GM21737 (cell line): ENCODE measurements around the gene ADAM15.

Experiments used
- ATAC-seq: cut with Tn5 transposase; IDR thresholded peaks from one replicate; pipeline ENCODE4 v1.9.1; 2021; ENCODE audit warnings: mild to moderate bottlenecking, moderate library complexity; ENCODE audit not compliant: unreplicated experiment

ADAM15 gene

GRCh38 chr1:155070158-155070621, 19.1 kb downstream of the ADAM15 start:
- no peak for ATAC-seq

GRCh38 chr1:155070721-155071569, 19.8 kb downstream of the ADAM15 start:
- peak; percentile 60 for ATAC-seq

GRCh38 chr1:155071701-155072100, 20.6 kb downstream of the ADAM15 start:
- ATAC-seq: no peak

GRCh38 chr1:155072531-155073289, 21.6 kb downstream of the ADAM15 start:
- ATAC-seq: no peak

GRCh38 chr1:155073377-155074242, 22.5 kb downstream of the ADAM15 start:
- no peak for ATAC-seq

- ATAC-seq: no peak
Measured at GRCh38 chr1:155075535-155075934, 24.4 kb downstream of the ADAM15 start.

GRCh38 chr1:155076371-155076770, 25.3 kb downstream of the ADAM15 start:
- ATAC-seq: no peak

GRCh38 chr1:155077346-155077745, 26.2 kb downstream of the ADAM15 start:
- ATAC-seq: no peak

GRCh38 chr1:155077758-155078445, 26.8 kb downstream of the ADAM15 start:
- no peak for ATAC-seq

- no peak for ATAC-seq
Measured at GRCh38 chr1:155078469-155079209, 27.5 kb downstream of the ADAM15 start, which contains the start of gene EFNA3. Gene EFNA3 (plus strand): TSS chr1:155078837. CDS start chr1:155078942, 105 bp downstream.

GRCh38 chr1:155079210-155079486, 28.0 kb downstream of the ADAM15 start:
- no peak for ATAC-seq

GRCh38 chr1:155079487-155080311, 28.6 kb downstream of the ADAM15 start:
- no peak for ATAC-seq

GRCh38 chr1:155080312-155081228, 29.5 kb downstream of the ADAM15 start:
- no peak for ATAC-seq

- no peak for ATAC-seq
Measured at GRCh38 chr1:155081472-155082300, 30.6 kb downstream of the ADAM15 start.

- ATAC-seq: no peak
Measured at GRCh38 chr1:155082301-155083051, 31.4 kb downstream of the ADAM15 start.

- ATAC-seq: no peak
Measured at GRCh38 chr1:155083052-155083541, 32.0 kb downstream of the ADAM15 start.
